K562 (cell line): ENCODE measurements around the gene DNMT3A. TPM values are rescaled to one million over a fixed set of nuclear protein-coding genes. Genes with fewer than 3 reads are reported as not detected.

Source experiments
- CAMTA2 ChIP-seq: fragments of 250-450 bp; sonication (Bioruptor Pico); conservative IDR thresholded peaks from 2 replicates; pipeline ENCODE4 v1.5.1; 2022
- CXXC5 ChIP-seq: fragments of 250-450 bp; sonication (Bioruptor Pico); IDR thresholded peaks from 2 replicates; pipeline ENCODE4 v1.8.0; 2022; ENCODE audit warnings: inconsistent platforms, mild to moderate bottlenecking, moderate library complexity
- DMBX1 ChIP-seq: fragments of 250-450 bp; sonication (Bioruptor Pico); IDR thresholded peaks from 2 replicates; pipeline ENCODE4 v1.8.0; 2022; ENCODE audit warnings: inconsistent platforms, mild to moderate bottlenecking, moderate library complexity, borderline replicate concordance
- EP300 ChIP-seq: IDR thresholded peaks from 2 replicates; pipeline ENCODE4 v1.6.1; 2012; ENCODE audit warnings: low read length, improper control_type of control experiment
- EP400 ChIP-seq: fragments of 450-650 bp; IDR thresholded peaks from 2 replicates; pipeline ENCODE4 v1.6.1; 2017; ENCODE audit warnings: antibody characterized with exemption, mild to moderate bottlenecking, moderate library complexity
- HBP1 ChIP-seq: fragments of 450-650 bp; formaldehyde crosslinking; IDR thresholded peaks from 2 replicates; pipeline ENCODE4 v1.4.0; 2022; ENCODE audit warnings: missing genetic modification characterization
- HDAC8 ChIP-seq: fragments of 450-650 bp; IDR thresholded peaks from 2 replicates; pipeline ENCODE4 v1.6.1; 2016; ENCODE audit warnings: mild to moderate bottlenecking, missing genetic modification characterization, moderate library complexity, missing compliant biosample characterization
- JUNB ChIP-seq: fragments of 450-650 bp; formaldehyde crosslinking; conservative IDR thresholded peaks from 2 replicates; pipeline ENCODE4 v1.4.0; 2020; ENCODE audit warnings: mild to moderate bottlenecking
- KLF1 ChIP-seq: fragments of 450-650 bp; IDR thresholded peaks from 2 replicates; pipeline ENCODE4 v1.6.1; 2016; ENCODE audit warnings: missing genetic modification characterization, missing compliant biosample characterization
- KLF13 ChIP-seq: fragments of 450-650 bp; IDR thresholded peaks from 2 replicates; pipeline ENCODE4 v1.6.1; 2016; ENCODE audit warnings: missing genetic modification characterization, low read depth, mild to moderate bottlenecking, missing compliant biosample characterization, moderate library complexity, borderline replicate concordance
- L3MBTL2 ChIP-seq: fragments of 450-650 bp; IDR thresholded peaks from 2 replicates; pipeline ENCODE4 v1.6.1; 2016; ENCODE audit warnings: mild to moderate bottlenecking, moderate library complexity
- MAX ChIP-seq: sonication (generic); formaldehyde crosslinking; IDR thresholded peaks from 2 replicates; pipeline ENCODE4 v1.9.0; 2022; ENCODE audit warnings: mild to moderate bottlenecking, missing genetic modification reagents
- MECOM ChIP-seq: fragments of 250-450 bp; sonication (Bioruptor Pico); IDR thresholded peaks from 2 replicates; pipeline ENCODE4 v1.8.0; 2022; ENCODE audit warnings: inconsistent platforms
- MNT ChIP-seq, 2 experiments: fragments of 450-650 bp; conservative IDR thresholded peaks; 2 replicates each; pipeline ENCODE4 v1.6.1; 2017; ENCODE audit warnings: mild to moderate bottlenecking in 2 of 2, moderate library complexity in 2 of 2
- MYC ChIP-seq, 2 experiments: fragments of 250-450 bp in 1 of 2; sonication (Bioruptor Pico) in 1 of 2; IDR thresholded peaks; 2 replicates each; pipeline versions ENCODE4 v1.5.1 to v1.6.1; 2012 to 2021; ENCODE audit warnings: low read depth in 2 of 2, borderline replicate concordance in 1 of 2, improper control_type of control experiment in 1 of 2, low read length in 1 of 2, mild to moderate bottlenecking in 1 of 2, moderate library complexity in 1 of 2
- NUFIP1 ChIP-seq: fragments of 450-650 bp; IDR thresholded peaks from 2 replicates; pipeline ENCODE4 v1.6.1; 2018; ENCODE audit not compliant: partially characterized antibody
- POLR2H ChIP-seq: IDR thresholded peaks from 2 replicates; pipeline ENCODE4 v1.6.1; 2016; ENCODE audit warnings: missing genetic modification characterization, low read depth, mild to moderate bottlenecking, control low read depth, missing compliant biosample characterization, moderate library complexity
- SMAD4 ChIP-seq: fragments of 250-450 bp; sonication (Bioruptor Pico); conservative IDR thresholded peaks from 2 replicates; pipeline ENCODE4 v1.8.0; 2021; ENCODE audit warnings: inconsistent platforms, mild to moderate bottlenecking, moderate library complexity
- TFAP4 ChIP-seq: sonication (generic); formaldehyde crosslinking; IDR thresholded peaks from 2 replicates; pipeline ENCODE4 v1.8.0; 2022; ENCODE audit warnings: missing genetic modification reagents, mild to moderate bottlenecking, moderate library complexity, borderline replicate concordance
- ZFP36 ChIP-seq: fragments of 150-350 bp; IDR thresholded peaks from 2 replicates; pipeline ENCODE4 v1.6.1; 2018; ENCODE audit warnings: low read length, low read depth; ENCODE audit not compliant: partially characterized antibody
- ZNF133 ChIP-seq: fragments of 250-450 bp; sonication (Bioruptor Pico); IDR thresholded peaks from 2 replicates; pipeline ENCODE4 v1.4.0; 2020; ENCODE audit warnings: mild to moderate bottlenecking
- polyA plus RNA-seq, 8 experiments: library from polyadenylated mRNA; depleted of rRNA in 4 of 8; stranded (reverse) in 5 of 8; unstranded in 3 of 8; fragments of >200 nt; fragmentation: Nextera tagmentation in 2 of 8; fragmentation: Illumina TruSeq in 1 of 8; extraction: Ambion mirVana in 2 of 8; extraction: Trizol in 1 of 8; gene quantifications; 2 replicates each; pipeline versions ENCODE4 v1.2.1 to v1.2.3, GENCODE V29; 2011 to 2014; ENCODE audit warnings: inconsistent platforms in 1 of 8, missing spikeins in 1 of 8
- total RNA-seq, 7 experiments: library from RNA; depleted of rRNA in 6 of 7; stranded (reverse); fragments of >200 nt in 6 of 7; fragmentation: Illumina TruSeq in 2 of 7; extraction: Trizol in 2 of 7; gene quantifications; 2 replicates each; pipeline versions ENCODE4 v1.2.1 to v1.2.3, GENCODE V29; 2011 to 2021; ENCODE audit warnings: low replicate concordance in 1 of 7

Gene DNMT3A
- total and polyA plus RNA-seq, 9 of the 15 experiments (the other 6 are each of a cell fraction or from before 2014, with no cell fraction given) = 3.0 to 16.0 (median 6.1) TPM

GRCh38 chr2:25222477-25223121 is 119.1 kb downstream of the DNMT3A start (continued):
- TF ChIP-seq NUFIP1 (peak; percentile 24), POLR2H (no peak), MAX (peak; percentile 77), DMBX1 (CRISPR knock-in tag) (peak; percentile 48; the same call in 1 of the 2 replicates), CAMTA2 (no peak), KLF13 (tag) (0 out of 2 replicates have a peak, but pooled peaks have one; percentile 16), EP300 (no peak), EP400 (peak; percentile 70), JUNB (no peak), SMAD4 (CRISPR knock-in tag) (peak; percentile 66), L3MBTL2 (peak; percentile 82), ZNF133 (CRISPR knock-in tag) (no peak), MYC (IDR thresholded peaks at IDR 0.05; ENCODE audit: low read depth, low read length) (peak; percentile 72), MYC (CRISPR knock-in tag; IDR thresholded peaks at IDR 0.05; ENCODE audit: borderline replicate concordance, low read depth) (no peak), KLF1 (tag) (0 out of 2 replicates have a peak, but pooled peaks have one; percentile 20), TFAP4 (CRISPR knock-in tag) (peak; percentile 49; the same call in 1 of the 2 replicates), CXXC5 (CRISPR knock-in tag) (0 out of 2 replicates have a peak, but pooled peaks have one; percentile 5), HBP1 (CRISPR knock-in tag) (0 out of 2 replicates have a peak, but pooled peaks have one; percentile 41), MECOM (CRISPR knock-in tag) (peak; percentile 48; the same call in 1 of the 2 replicates), MNT (conservative IDR thresholded peaks at IDR 0.05) (peak; percentile 35 to 52; a peak in 2 of 4 replicates), HDAC8 (tag) (no peak), ZFP36 (no peak)
